Vagina (tissue), 2 donors: Measurements from ENCODE around the gene LEO1.

Source experiments
- CTCF ChIP-seq, 3 experiments: fragments of 450-650 bp in 2 of 3; fragments of 200-600 bp in 1 of 3; sonication (generic) in 1 of 3; IDR thresholded peaks; one replicate each; pipeline ENCODE4 v1.5.1; 2017 to 2019; ENCODE audit warnings: antibody characterized with exemption in 3 of 3, mild to moderate bottlenecking in 2 of 3, moderate library complexity in 2 of 3
- POLR2AphosphoS5 ChIP-seq, 2 donors: sonication (generic); formaldehyde crosslinking; IDR thresholded peaks; one replicate each; pipeline ENCODE4 v1.9.0; 2017; ENCODE audit warnings: antibody characterized with exemption in 2 of 2, mild to moderate bottlenecking in 2 of 2, low read depth in 1 of 2; ENCODE audit not compliant: insufficient read depth in 1 of 2

DNA sequence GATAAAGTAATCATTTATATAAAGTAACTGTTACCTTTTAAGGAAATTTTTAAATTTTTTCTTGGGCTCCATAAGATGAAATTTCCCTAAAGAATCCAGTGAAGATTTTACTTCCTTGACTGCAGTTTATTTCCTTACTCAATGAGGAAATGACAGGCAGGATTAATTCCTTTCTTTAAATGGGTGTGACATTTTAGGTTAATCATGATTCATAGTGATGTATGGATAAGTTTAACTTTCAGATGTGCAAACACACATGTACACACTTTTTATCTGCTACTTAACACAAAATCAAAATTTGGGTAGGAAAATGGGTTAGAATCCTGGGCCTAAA lies 11.2 kb upstream of the LEO1 start:
- TF ChIP-seq POLR2AphosphoS5 (IDR thresholded peaks at IDR 0.05; ENCODE audit: insufficient read depth in 1 of 2, low read depth in 1 of 2): no peak
- TF ChIP-seq CTCF (IDR thresholded peaks at IDR 0.05): no peak
